Endodermal cell (in vitro differentiated cells): ENCODE measurements around the gene LAS1L. TPM values are rescaled to one million over a fixed set of nuclear protein-coding genes. Genes with fewer than 3 reads are reported as not detected.

ENCODE experiments used
- DNase-seq: peaks from one replicate; pipeline ENCODE4 v3.0.0-alpha.2; 2017
- H3K27ac ChIP-seq: 2 replicates; pipeline ENCODE4 v1.5.1; 2013; ENCODE audit warnings: mild to moderate bottlenecking, low read depth, low read length, moderate library complexity
- H3K27me3 ChIP-seq: 2 replicates; pipeline ENCODE4 v1.6.1; 2013; ENCODE audit warnings: mild to moderate bottlenecking, low read length, moderate library complexity; ENCODE audit not compliant: insufficient read depth, control insufficient read depth, poor library complexity, severe bottlenecking
- H3K36me3 ChIP-seq: 2 replicates; pipeline ENCODE4 v1.7.0; 2013; ENCODE audit warnings: mild to moderate bottlenecking, low read length, moderate library complexity; ENCODE audit not compliant: control insufficient read depth, insufficient read depth
- H3K4me1 ChIP-seq: one replicate; pipeline ENCODE4 v1.7.0; 2013; ENCODE audit warnings: low read length; ENCODE audit not compliant: control insufficient read depth, insufficient read depth
- H3K4me3 ChIP-seq: 2 replicates; pipeline ENCODE4 v1.5.1; 2013; ENCODE audit warnings: mild to moderate bottlenecking, low read length, moderate library complexity
- H3K9ac ChIP-seq: 2 replicates; pipeline ENCODE4 v1.6.1; 2013; ENCODE audit warnings: mild to moderate bottlenecking, low read length, moderate library complexity; ENCODE audit not compliant: poor library complexity, severe bottlenecking; ENCODE audit errors: extremely low read depth
- H3K9me3 ChIP-seq: 2 replicates; pipeline ENCODE4 v1.6.1; 2013; ENCODE audit warnings: mild to moderate bottlenecking, low read length, moderate library complexity; ENCODE audit not compliant: control insufficient read depth
- H3K27ac Mint-ChIP-seq: 2 replicates; pipeline ENCODE4 v1.8.0; 2020; ENCODE audit warnings: mixed read lengths
- H3K27me3 Mint-ChIP-seq: 2 replicates; pipeline ENCODE4 v1.8.0; 2021; ENCODE audit warnings: mild to moderate bottlenecking, mixed read lengths; ENCODE audit not compliant: insufficient read depth
- H3K36me3 Mint-ChIP-seq: 2 replicates; pipeline ENCODE4 v1.8.0; 2020; ENCODE audit warnings: low read depth, mixed read lengths
- H3K4me1 Mint-ChIP-seq: 2 replicates; pipeline ENCODE4 v1.8.0; 2020; ENCODE audit warnings: mixed read lengths
- H3K4me3 Mint-ChIP-seq: 2 replicates; pipeline ENCODE4 v1.8.0; 2020; ENCODE audit warnings: mild to moderate bottlenecking, moderate library complexity, mixed read lengths
- H3K9me3 Mint-ChIP-seq: 2 replicates; pipeline ENCODE4 v1.8.0; 2020; ENCODE audit warnings: mild to moderate bottlenecking, mixed read lengths
- WGBS, 2 experiments: methylation state at CpG; one replicate each; pipeline versions ENCODE4 v1.1.5 to v1.1.7; 2013; ENCODE audit warnings: missing lambda C conversion rate in 2 of 2, mixed read lengths in 1 of 2; ENCODE audit not compliant: insufficient coverage in 1 of 2, insufficient read length in 1 of 2; 5-methylcytosine and 5-hydroxymethylcytosine counted together
- total RNA-seq, 2 donors: library from RNA; stranded (reverse); fragmentation: NEBNext Ultra II Directional in 1 of 2; extraction: Animal tissue kit (Norgen Biotek cat#: 25700) in 1 of 2; gene quantifications; 2 replicates in 1 of 2; 3 replicates in 1 of 2; pipeline ENCODE4 v1.2.1, GENCODE V29; 2021
- TF ChIP-seq, protein P1 (sequence below): fragments of 200-600 bp; sonication (generic); conservative IDR thresholded peaks from 2 replicates; pipeline ENCODE4 v1.5.0; 2021; ENCODE audit warnings: antibody characterized with exemption, mild to moderate bottlenecking

Gene LAS1L
- total RNA-seq, 2 donors from 2014 or later = 55.0 to 56.2 TPM

DNA sequence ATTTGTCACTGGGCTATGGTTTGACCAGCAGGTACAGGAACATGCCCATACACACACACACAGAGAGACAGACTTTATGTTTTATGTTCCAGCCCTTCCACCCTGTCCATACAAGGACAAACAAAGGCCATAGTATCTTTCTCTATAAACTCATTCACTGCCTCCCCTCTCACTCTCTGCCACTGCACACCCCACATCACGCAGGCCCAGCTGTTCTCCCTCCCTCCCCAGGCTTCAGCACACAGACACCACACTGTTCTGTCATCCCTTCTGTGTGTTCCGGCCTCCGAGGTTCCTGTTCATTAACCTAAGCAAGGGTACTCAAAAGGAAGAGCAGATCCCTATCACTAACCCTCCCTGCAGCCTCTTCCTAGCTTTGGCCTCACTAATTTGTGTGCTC is 17.8 kb downstream of the LAS1L start:
- TF ChIP-seq, protein P1, sequence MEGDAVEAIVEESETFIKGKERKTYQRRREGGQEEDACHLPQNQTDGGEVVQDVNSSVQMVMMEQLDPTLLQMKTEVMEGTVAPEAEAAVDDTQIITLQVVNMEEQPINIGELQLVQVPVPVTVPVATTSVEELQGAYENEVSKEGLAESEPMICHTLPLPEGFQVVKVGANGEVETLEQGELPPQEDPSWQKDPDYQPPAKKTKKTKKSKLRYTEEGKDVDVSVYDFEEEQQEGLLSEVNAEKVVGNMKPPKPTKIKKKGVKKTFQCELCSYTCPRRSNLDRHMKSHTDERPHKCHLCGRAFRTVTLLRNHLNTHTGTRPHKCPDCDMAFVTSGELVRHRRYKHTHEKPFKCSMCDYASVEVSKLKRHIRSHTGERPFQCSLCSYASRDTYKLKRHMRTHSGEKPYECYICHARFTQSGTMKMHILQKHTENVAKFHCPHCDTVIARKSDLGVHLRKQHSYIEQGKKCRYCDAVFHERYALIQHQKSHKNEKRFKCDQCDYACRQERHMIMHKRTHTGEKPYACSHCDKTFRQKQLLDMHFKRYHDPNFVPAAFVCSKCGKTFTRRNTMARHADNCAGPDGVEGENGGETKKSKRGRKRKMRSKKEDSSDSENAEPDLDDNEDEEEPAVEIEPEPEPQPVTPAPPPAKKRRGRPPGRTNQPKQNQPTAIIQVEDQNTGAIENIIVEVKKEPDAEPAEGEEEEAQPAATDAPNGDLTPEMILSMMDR = no peak
- H3K4me3 Mint-ChIP-seq = no peak overlapping the region
- no peak overlapping the region for H3K4me3 ChIP-seq
- H3K36me3 Mint-ChIP-seq = peaks cover 29% of the 10 kb centered on the region
- no peak for DNase-seq
- H3K4me1 ChIP-seq = no peaks in the 10 kb centered on the region
- H3K9me3 Mint-ChIP-seq = peaks cover 31% of the 10 kb centered on the region
- H3K27me3 Mint-ChIP-seq = no peaks in the 10 kb centered on the region
- H3K9me3 ChIP-seq = no peaks in the 10 kb centered on the region
- H3K4me1 Mint-ChIP-seq = no peaks in the 10 kb centered on the region
- H3K27me3 ChIP-seq = no peaks in the 10 kb centered on the region
- H3K36me3 ChIP-seq = peaks cover 27% of the 10 kb centered on the region
- 88 to 100% methylated on average over 2 to 3 of the region's 3 CpGs for WGBS, 2 experiments
- no peak overlapping the region for H3K27ac Mint-ChIP-seq
- no peak overlapping the region for H3K9ac ChIP-seq
- H3K27ac ChIP-seq = no peak overlapping the region

DNA sequence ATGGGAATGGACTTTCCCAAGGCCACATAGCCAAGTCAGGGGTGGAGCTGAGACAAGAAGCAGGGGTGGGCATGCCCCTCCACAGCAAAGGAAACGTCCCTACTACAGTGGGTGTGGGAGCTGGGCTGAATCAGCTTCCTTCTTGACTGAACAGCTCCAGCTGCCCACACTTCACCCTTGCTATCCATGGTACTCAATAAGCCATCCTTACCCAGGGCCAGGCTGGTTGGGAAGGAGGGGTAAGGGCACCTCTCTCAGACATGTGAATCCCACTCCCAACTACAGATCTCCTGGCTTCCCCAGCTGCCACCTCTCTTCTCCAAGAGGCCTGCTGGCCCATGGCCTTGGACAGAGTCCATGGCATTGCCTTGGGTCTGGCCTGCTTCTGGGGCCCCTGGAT is 21.0 kb downstream of the LAS1L start:
- 88% methylated on average over 1 of the region's 1 CpG; no CpG with 5 or more reads in 1 of the 2 experiments for WGBS, 2 experiments
- Mint-ChIP-seq H3K27ac (no peak overlapping the region), H3K36me3 (peaks cover 19% of the 10 kb centered on the region), H3K27me3 (no peaks in the 10 kb centered on the region), H3K4me3 (no peak overlapping the region), H3K4me1 (no peaks in the 10 kb centered on the region), H3K9me3 (peaks cover 33% of the 10 kb centered on the region)
- no peak overlapping the region for H3K4me3 ChIP-seq
- TF ChIP-seq, protein P1 = no peak
- no peaks in the 10 kb centered on the region for H3K4me1 ChIP-seq
- DNase-seq = no peak
- no peak overlapping the region for H3K9ac ChIP-seq
- no peak overlapping the region for H3K27ac ChIP-seq
- peaks cover 34% of the 10 kb centered on the region for H3K36me3 ChIP-seq
- no peaks in the 10 kb centered on the region for H3K27me3 ChIP-seq
- no peaks in the 10 kb centered on the region for H3K9me3 ChIP-seq

DNA sequence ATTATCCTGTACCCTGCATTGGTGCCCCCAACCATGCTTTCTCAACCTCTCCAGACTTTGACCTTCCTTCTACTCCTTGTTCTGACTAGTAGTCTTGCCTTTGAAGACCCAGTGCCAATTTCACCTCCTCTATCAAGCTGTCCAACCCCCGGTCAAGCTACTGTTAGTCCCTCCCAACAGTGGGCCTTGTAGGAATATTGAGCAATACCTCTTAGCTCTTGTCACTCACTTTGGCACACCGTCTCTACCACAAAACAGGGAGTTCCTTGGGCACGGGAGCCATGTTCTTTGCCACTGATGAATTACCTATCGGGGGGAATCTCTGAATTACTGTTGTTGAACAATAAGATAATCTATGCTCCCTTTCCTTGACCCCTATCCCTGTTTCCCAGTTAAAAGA is 25.2 kb downstream of the LAS1L start:
- Histone ChIP-seq H3K9me3 (no peaks in the 10 kb centered on the region), H3K36me3 (peaks cover 33% of the 10 kb centered on the region), H3K9ac (no peak overlapping the region), H3K4me3 (no peak overlapping the region), H3K27ac (no peak overlapping the region), H3K4me1 (no peaks in the 10 kb centered on the region), H3K27me3 (no peaks in the 10 kb centered on the region)
- Mint-ChIP-seq H3K4me1 (no peaks in the 10 kb centered on the region), H3K36me3 (peaks cover 22% of the 10 kb centered on the region), H3K27ac (no peak overlapping the region), H3K4me3 (no peak overlapping the region), H3K27me3 (no peaks in the 10 kb centered on the region), H3K9me3 (peaks cover 40% of the 10 kb centered on the region)
- TF ChIP-seq, protein P1 = no peak
- WGBS, 2 experiments = 95 to 100% methylated on average over 1 to 4 of the region's 4 CpGs
- DNase-seq = no peak
